Mucosa of stomach (tissue), 1 donor: Measurements from ENCODE around the gene OR4C15.

Experiments used
- H3K27me3 ChIP-seq: one replicate; pipeline ENCODE4 v1.7.0; 2013; ENCODE audit warnings: mild to moderate bottlenecking, low read length; ENCODE audit not compliant: control insufficient read depth, insufficient read depth
- H3K36me3 ChIP-seq: one replicate; pipeline ENCODE4 v1.7.0; 2013; ENCODE audit warnings: low read length; ENCODE audit not compliant: control insufficient read depth, insufficient read depth
- H3K4me1 ChIP-seq: one replicate; pipeline ENCODE4 v1.7.0; 2013; ENCODE audit warnings: mild to moderate bottlenecking, low read length; ENCODE audit not compliant: control insufficient read depth, insufficient read depth
- H3K4me3 ChIP-seq: one replicate; pipeline ENCODE4 v1.7.0; 2013; ENCODE audit warnings: low read length
- H3K9ac ChIP-seq: one replicate; pipeline ENCODE4 v1.7.0; 2013; ENCODE audit warnings: mild to moderate bottlenecking, low read length, moderate library complexity
- H3K9me3 ChIP-seq: one replicate; pipeline ENCODE4 v1.7.0; 2013; ENCODE audit warnings: mild to moderate bottlenecking, low read length, moderate library complexity; ENCODE audit not compliant: control insufficient read depth
- donor health status: Pancreatic carcinoma.

The OR4C15 gene

GRCh38 chr11:55554169-55554568 is at the start of gene OR4C15:
TSS of gene OR4C15 (plus strand) at chr11:55554469. CDS start at chr11:55554469, 0 bp downstream.
- H3K4me3 ChIP-seq = no peak within 1 kb of the TSS
- H3K4me1 ChIP-seq = no peaks in the 10 kb centered on the region
- H3K36me3 ChIP-seq = no peaks in the 10 kb centered on the region
- no peaks in the 10 kb centered on the region for H3K27me3 ChIP-seq
- no peak within 1 kb of the TSS for H3K9ac ChIP-seq
- H3K9me3 ChIP-seq = no peaks in the 10 kb centered on the region

GRCh38 chr11:55571828-55572227 is 17.6 kb downstream of the OR4C15 start, which contains the start of gene OR4C16:
TSS of gene OR4C16 (plus strand) at chr11:55572128. CDS start at chr11:55572128, 0 bp downstream.
- Histone ChIP-seq H3K9me3 (no peaks in the 10 kb centered on the region), H3K36me3 (no peaks in the 10 kb centered on the region), H3K4me3 (no peak within 1 kb of the TSS), H3K9ac (no peak within 1 kb of the TSS), H3K27me3 (no peaks in the 10 kb centered on the region), H3K4me1 (no peaks in the 10 kb centered on the region)

- H3K36me3 ChIP-seq = no peaks in the 10 kb centered on the region
- no peaks in the 10 kb centered on the region for H3K27me3 ChIP-seq
- H3K9me3 ChIP-seq = no peaks in the 10 kb centered on the region
- H3K4me1 ChIP-seq = no peaks in the 10 kb centered on the region
- H3K9ac ChIP-seq = no peak overlapping the region
- no peak overlapping the region for H3K4me3 ChIP-seq
Observed at GRCh38 chr11:55572548-55572947, 18.3 kb downstream of the OR4C15 start.
